Measurements from ENCODE around the gene CCNC.

Gene CCNC

DNA sequence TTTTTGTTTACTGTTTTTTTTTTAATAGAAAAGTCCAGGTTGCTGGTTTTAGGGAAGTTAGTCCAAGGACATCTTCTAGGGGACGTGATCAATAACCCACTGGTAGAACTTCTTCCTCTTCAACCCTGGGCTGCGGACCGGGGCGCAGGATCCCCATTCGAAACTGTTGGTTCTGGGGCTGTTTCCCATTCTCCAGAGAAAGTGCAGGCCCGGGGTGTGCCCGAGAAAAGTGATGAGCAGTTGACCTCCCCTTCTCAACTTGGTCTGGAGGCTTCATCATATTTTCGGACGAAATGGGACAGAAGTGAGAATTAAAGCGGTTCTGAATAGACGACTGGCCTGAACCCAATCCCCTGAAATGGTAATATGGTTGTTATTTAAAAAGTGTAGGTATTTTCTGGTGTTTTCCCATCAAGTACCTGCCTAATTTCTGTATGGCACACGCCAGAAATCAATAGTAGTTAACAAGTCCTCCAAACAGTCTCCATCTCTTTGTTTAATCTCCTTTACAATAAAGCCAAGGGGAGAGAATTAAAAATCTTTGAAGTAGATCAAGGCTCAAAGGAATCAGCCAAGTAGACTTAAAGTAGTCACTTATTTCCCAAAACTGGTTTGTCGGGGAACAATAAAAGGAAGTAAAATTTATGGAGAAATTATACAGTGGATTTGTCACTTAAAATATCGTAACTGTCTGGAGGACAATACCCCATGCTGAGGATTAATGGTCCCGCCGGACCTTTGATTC, 37.6 kb upstream of the CCNC start:
- TF ChIP-seq RAD21 (IDR thresholded peaks at IDR 0.05; ENCODE audit: low read depth) (no peak), YY1 (IDR thresholded peaks at IDR 0.05; ENCODE audit: low read depth) (no peak), NFIC (IDR thresholded peaks at IDR 0.05) (no peak), TCF12 (IDR thresholded peaks at IDR 0.05; ENCODE audit: low read depth) (no peak), TEAD4 (IDR thresholded peaks at IDR 0.05) (no peak), EGR1 (IDR thresholded peaks at IDR 0.05) (no peak)

DNA sequence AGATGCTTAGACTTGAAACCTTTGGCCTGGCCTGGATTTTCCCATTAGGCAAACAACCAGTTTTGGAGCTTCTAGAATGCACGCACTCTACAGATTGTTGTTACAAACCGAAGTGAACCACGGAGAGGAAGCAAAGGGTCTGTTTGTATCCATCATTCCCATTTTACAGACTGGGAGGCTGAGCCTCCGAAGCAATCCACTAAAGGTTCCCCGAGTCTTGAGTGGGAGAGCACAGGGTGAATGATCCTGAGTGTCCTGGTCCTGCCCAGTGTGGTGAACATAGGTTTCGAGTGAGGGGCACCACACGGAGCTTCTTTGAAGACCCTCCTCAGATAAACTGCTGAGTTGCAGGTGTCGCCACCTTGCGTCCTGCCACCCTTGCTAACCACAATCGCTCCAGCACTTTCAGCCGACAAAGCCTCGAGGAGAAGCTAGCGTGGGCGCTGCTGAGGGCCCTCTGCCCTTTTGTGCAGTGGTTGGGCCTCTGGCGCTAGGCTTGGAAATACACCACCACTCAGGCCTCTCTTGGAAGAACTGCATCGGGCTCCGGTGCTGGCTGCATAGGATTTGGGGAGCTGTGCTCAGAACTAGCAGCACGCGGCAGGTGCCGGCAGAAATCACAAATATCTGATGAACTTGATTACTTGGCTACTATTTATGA, 36.7 kb upstream of the CCNC start:
- TF ChIP-seq, protein P1, sequence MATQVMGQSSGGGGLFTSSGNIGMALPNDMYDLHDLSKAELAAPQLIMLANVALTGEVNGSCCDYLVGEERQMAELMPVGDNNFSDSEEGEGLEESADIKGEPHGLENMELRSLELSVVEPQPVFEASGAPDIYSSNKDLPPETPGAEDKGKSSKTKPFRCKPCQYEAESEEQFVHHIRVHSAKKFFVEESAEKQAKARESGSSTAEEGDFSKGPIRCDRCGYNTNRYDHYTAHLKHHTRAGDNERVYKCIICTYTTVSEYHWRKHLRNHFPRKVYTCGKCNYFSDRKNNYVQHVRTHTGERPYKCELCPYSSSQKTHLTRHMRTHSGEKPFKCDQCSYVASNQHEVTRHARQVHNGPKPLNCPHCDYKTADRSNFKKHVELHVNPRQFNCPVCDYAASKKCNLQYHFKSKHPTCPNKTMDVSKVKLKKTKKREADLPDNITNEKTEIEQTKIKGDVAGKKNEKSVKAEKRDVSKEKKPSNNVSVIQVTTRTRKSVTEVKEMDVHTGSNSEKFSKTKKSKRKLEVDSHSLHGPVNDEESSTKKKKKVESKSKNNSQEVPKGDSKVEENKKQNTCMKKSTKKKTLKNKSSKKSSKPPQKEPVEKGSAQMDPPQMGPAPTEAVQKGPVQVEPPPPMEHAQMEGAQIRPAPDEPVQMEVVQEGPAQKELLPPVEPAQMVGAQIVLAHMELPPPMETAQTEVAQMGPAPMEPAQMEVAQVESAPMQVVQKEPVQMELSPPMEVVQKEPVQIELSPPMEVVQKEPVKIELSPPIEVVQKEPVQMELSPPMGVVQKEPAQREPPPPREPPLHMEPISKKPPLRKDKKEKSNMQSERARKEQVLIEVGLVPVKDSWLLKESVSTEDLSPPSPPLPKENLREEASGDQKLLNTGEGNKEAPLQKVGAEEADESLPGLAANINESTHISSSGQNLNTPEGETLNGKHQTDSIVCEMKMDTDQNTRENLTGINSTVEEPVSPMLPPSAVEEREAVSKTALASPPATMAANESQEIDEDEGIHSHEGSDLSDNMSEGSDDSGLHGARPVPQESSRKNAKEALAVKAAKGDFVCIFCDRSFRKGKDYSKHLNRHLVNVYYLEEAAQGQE (IDR thresholded peaks at IDR 0.05; ENCODE audit: low read depth) = no peak
- TF ChIP-seq YY1 (IDR thresholded peaks at IDR 0.05; ENCODE audit: low read depth) = no peak

DNA sequence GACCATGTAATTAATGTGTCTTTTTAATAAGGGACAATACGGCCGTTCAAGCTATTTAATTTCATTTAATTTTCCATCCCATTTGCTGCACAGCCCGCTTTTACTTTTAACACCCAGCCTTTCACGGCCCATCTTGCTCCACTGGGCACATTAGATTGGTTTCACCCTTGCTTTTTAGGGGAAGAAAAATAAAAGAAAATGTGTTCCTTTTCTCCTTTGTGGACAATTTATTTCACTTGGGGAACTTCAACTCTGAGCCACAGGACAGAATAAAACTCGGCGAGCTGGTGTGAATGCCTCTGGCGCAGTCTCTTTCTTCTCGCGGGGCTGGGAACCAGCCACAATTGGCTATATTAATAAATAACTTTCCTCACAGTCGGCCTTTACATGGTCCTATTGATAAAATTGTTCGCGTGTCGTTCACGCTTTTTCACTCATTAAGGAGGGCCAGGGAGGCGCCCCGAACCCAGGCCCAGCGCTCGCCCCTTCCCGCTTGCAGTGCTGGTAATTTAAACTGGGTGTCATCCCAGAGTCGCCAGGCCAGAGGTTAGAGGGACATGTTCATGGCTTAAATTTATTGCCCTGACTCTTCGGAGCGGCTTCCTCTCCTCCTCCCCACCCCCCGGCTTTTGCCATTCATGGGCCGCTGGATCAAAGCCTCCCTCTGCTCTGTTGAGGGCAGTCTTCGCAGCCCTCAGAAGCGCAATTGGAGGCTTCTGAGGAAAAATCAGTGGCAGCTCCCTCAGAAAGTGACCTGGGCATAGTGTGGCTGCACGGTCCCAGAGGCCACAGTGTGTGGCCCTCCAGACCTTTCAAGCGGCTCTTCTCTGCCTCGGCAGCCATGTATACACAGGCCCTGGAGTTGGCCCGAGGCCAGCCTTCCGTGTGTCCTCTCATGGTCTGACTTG, 36.0 kb upstream of the CCNC start:
- TF ChIP-seq TCF12 (IDR thresholded peaks at IDR 0.05; ENCODE audit: low read depth) (no peak), RAD21 (IDR thresholded peaks at IDR 0.05; ENCODE audit: low read depth) (no peak), EGR1 (IDR thresholded peaks at IDR 0.05) (no peak), TEAD4 (IDR thresholded peaks at IDR 0.05) (no peak), CEBPB (IDR thresholded peaks at IDR 0.05) (no peak), YY1 (IDR thresholded peaks at IDR 0.05; ENCODE audit: low read depth) (no peak), CREB1 (IDR thresholded peaks at IDR 0.05; ENCODE audit: low read depth) (no peak), EP300 (IDR thresholded peaks at IDR 0.05; ENCODE audit: borderline replicate concordance) (no peak)
- TF ChIP-seq, protein P2, sequence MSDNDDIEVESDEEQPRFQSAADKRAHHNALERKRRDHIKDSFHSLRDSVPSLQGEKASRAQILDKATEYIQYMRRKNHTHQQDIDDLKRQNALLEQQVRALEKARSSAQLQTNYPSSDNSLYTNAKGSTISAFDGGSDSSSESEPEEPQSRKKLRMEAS (IDR thresholded peaks at IDR 0.05) = no peak
- TF ChIP-seq, protein P3, sequence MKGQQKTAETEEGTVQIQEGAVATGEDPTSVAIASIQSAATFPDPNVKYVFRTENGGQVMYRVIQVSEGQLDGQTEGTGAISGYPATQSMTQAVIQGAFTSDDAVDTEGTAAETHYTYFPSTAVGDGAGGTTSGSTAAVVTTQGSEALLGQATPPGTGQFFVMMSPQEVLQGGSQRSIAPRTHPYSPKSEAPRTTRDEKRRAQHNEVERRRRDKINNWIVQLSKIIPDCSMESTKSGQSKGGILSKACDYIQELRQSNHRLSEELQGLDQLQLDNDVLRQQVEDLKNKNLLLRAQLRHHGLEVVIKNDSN (IDR thresholded peaks at IDR 0.05) = no peak

DNA sequence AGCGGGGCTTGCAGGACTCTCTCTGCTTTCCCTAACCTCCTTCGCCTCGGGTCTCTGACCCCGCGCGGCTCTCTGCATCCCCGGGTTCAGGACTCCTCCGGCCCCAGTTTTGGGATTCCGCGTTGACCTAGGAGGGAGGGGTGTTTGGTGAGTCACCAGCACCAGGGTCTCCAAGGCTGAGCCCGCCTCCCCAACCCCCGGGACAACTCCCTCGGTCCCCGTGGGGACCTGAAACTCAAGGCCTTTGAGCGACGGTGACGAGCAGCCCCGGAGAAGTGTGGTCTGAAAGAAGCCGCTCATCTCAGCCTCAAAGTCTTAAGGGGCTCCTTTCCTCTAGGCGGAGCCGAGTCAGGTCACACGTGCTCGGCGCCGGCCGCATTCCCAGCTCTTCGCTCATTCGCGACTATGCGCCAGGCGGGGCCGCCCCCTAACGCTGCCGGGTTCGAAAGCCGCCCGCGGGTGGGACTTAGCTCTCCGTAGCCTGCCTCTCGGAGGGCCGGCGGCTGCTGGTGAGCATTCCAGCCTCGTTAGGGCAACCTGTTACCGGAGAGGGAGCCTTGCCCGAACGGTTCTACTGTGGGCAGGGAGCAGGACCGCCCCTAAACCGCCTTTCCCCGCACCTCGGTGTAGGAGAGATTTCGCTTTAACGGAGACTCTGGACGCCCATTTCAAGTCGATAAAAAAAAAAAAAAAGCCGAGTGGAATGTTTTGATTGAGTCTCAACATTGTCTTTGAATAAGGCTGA, 35.1 kb upstream of the CCNC start:
- TF ChIP-seq FOXM1 (IDR thresholded peaks at IDR 0.05; ENCODE audit: borderline replicate concordance, low read depth) = no peak
- TF ChIP-seq, protein P2 (IDR thresholded peaks at IDR 0.05) = peak; percentile 95
- no peak for TF ChIP-seq CREB1 (IDR thresholded peaks at IDR 0.05; ENCODE audit: low read depth)
- TF ChIP-seq, protein P3 (IDR thresholded peaks at IDR 0.05) = 0 out of 2 replicates have a peak, but pooled peaks have one; percentile 18
- TF ChIP-seq TEAD4 (IDR thresholded peaks at IDR 0.05) = peak; percentile 41
- no peak for TF ChIP-seq EGR1 (IDR thresholded peaks at IDR 0.05)
- TF ChIP-seq TCF12 (IDR thresholded peaks at IDR 0.05; ENCODE audit: low read depth) = no peak

DNA sequence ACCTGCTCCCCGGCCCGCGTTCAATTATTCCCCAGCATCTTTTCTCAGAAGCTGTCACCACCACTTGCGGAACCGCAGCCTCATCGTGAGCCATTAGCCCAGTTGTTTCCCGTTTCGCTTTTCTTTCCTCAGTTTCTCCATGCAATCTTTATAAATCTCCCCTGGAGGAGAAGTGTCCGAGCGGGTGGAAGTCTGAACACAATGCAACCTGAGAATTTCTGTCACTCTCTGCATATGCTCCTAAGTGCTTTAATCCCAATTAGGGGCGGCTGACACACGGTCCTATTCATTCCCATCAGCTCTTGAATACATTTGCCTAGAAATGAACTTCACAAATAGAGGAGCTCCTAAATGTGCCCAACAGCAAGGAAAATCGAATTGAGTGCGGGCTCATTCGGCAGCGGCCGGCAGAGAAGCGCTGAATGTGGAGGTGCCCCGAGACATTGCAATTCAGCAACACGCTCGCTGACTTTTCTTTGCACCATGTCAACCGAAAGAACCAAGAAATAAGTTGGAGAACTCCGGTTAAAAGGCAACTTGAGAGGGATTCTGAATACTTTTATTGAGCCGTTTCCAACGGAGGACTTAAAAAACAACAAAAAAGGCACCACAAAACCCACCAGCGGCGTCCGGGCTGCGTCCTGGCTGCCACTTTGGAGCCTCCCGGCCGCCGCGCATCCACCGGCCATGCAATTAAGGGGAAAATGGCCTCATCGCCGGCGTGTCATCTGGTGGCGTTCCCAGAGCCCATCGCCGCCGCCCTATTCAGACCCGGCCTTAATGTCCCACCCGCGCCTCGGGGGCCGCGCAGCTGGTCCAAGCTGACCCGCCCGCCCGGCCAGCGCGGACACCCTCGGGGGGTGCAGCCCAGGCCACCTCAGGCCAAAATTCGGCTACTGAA, 34.3 kb upstream of the CCNC start:
- TF ChIP-seq CEBPB (IDR thresholded peaks at IDR 0.05) = no peak

DNA sequence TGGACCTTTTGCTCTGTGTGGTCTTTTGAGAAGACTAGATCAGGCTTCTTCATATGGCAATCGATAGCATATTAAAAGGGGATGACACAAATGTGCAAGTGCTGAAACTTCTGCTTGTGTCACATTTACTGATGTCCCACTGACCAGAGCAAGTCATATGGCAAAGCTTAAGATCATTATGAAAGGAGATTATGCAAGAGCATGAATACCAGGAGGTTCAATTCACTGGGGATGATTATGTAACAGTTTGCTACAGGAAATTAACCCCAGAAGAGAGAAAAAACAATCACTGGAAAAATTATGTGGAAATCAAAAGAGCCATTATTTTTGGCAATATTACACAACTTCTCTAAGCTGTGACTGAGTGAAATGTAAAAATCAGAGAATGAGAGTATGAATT, 24.4 kb upstream of the CCNC start:
- TF ChIP-seq TCF12 (IDR thresholded peaks at IDR 0.05; ENCODE audit: low read depth) (no peak), CEBPB (IDR thresholded peaks at IDR 0.05) (0 out of 2 replicates have a peak, but pooled peaks have one; percentile 30)
